HepG2 (cell line): ENCODE data around the gene MCRIP2. TPM values are rescaled to one million over a fixed set of nuclear protein-coding genes. Genes with fewer than 3 reads are reported as not detected.

ENCODE experiments used
- ASH2L ChIP-seq: fragments of 300-600, 200-600 bp; sonication (generic); IDR thresholded peaks from 2 replicates; pipeline ENCODE4 v1.7.0; 2017; ENCODE audit warnings: low read depth, mild to moderate bottlenecking, moderate library complexity, mixed read lengths, low read length; ENCODE audit not compliant: insufficient read length
- CEBPB ChIP-seq: IDR thresholded peaks from 2 replicates; pipeline ENCODE4 v1.6.1; 2011; ENCODE audit warnings: low read depth, low read length, improper control_type of control experiment, borderline replicate concordance
- FOSL2 ChIP-seq: sonication (generic); formaldehyde crosslinking; IDR thresholded peaks from 2 replicates; pipeline ENCODE4 v1.4.0; 2020; ENCODE audit warnings: missing genetic modification reagents
- LCORL ChIP-seq, 2 experiments: fragments of 450-650 bp in 1 of 2; sonication (generic) in 1 of 2; formaldehyde crosslinking in 1 of 2; IDR thresholded peaks; 2 replicates each; pipeline versions ENCODE4 v1.5.0 to v1.6.1; 2017 to 2020; ENCODE audit warnings: antibody characterized with exemption in 1 of 2, missing genetic modification reagents in 1 of 2
- NR2C2 ChIP-seq: sonication (generic); formaldehyde crosslinking; IDR thresholded peaks from 2 replicates; pipeline ENCODE4 v1.4.0; 2020; ENCODE audit warnings: missing genetic modification reagents, mild to moderate bottlenecking, moderate library complexity, borderline replicate concordance
- SAP130 ChIP-seq: IDR thresholded peaks from 2 replicates; pipeline ENCODE4 v1.6.1; 2016; ENCODE audit warnings: low read depth
- SYNCRIP ChIP-seq: fragments of 200-400 bp; formaldehyde crosslinking; IDR thresholded peaks from 2 replicates; pipeline ENCODE4 v1.6.1; 2018; ENCODE audit warnings: mild to moderate bottlenecking, low read depth, low read length; ENCODE audit not compliant: insufficient read depth
- TRIM22 ChIP-seq: fragments of 450-650 bp; IDR thresholded peaks from 2 replicates; pipeline ENCODE4 v1.6.1; 2017
- ZNF251 ChIP-seq: sonication (generic); formaldehyde crosslinking; IDR thresholded peaks from 2 replicates; pipeline ENCODE4 v1.9.0; 2021; ENCODE audit warnings: mild to moderate bottlenecking, missing genetic modification reagents
- ZNF362 ChIP-seq: sonication (generic); formaldehyde crosslinking; IDR thresholded peaks from 2 replicates; pipeline ENCODE4 v1.4.0; 2020; ENCODE audit warnings: missing genetic modification reagents, mild to moderate bottlenecking, borderline replicate concordance
- ZNF850 ChIP-seq: sonication (generic); formaldehyde crosslinking; conservative IDR thresholded peaks from 2 replicates; pipeline ENCODE4 v1.9.0; 2021; ENCODE audit warnings: mild to moderate bottlenecking, missing genetic modification reagents
- polyA plus RNA-seq, 8 experiments: library from polyadenylated mRNA; depleted of rRNA in 3 of 8; stranded (reverse) in 7 of 8; unstranded in 1 of 8; fragments of >200 nt; fragmentation: Illumina TruSeq in 4 of 8; extraction: Trizol in 4 of 8; gene quantifications; 2 replicates each; pipeline versions ENCODE4 v1.2.1 to v1.2.3, GENCODE V29; 2011 to 2016; ENCODE audit warnings: low read depth in 4 of 8, missing spikeins in 1 of 8, mixed read lengths in 1 of 8; ENCODE audit not compliant: insufficient read depth in 1 of 8
- total RNA-seq, 5 experiments: library from RNA; depleted of rRNA; stranded (reverse); fragments of >200 nt; fragmentation: Illumina TruSeq; extraction: Trizol; gene quantifications; 2 replicates each; pipeline ENCODE4 v1.2.3, GENCODE V29; 2016; ENCODE audit warnings: low read depth in 1 of 5
- TF ChIP-seq, protein P1 (sequence below): sonication (generic); formaldehyde crosslinking; IDR thresholded peaks from 2 replicates; pipeline ENCODE4 v1.9.0; 2022; ENCODE audit warnings: low read depth, missing genetic modification reagents

Gene MCRIP2
- total and polyA plus RNA-seq, 2 of the 13 experiments (the other 11 are each of a cell fraction or from before 2014, with no cell fraction given) = 39.6 to 76.7 TPM

DNA sequence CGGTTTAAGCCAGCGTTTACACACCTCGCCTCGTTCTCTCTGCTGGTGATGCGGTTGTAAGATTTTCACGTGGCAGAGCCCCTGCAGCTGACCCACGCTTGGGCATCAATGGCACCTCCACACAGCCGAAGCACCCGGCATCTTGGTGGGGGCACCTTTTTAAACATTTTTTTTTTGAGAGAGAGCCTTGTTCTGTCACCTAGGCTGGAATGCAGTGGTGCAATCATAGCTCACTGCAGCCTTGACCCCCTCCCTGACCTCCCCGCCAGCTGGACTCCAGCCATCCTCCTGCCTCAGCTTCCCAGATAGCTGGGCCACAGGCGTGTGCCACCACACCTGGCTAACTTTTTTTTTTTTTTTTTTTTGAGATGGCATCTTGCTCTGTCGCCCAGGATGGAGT lies 12.4 kb downstream of the MCRIP2 start (continued):
- TF ChIP-seq FOSL2 = peak; percentile 9; the same call in 1 of the 2 replicates
- TF ChIP-seq, protein P1, sequence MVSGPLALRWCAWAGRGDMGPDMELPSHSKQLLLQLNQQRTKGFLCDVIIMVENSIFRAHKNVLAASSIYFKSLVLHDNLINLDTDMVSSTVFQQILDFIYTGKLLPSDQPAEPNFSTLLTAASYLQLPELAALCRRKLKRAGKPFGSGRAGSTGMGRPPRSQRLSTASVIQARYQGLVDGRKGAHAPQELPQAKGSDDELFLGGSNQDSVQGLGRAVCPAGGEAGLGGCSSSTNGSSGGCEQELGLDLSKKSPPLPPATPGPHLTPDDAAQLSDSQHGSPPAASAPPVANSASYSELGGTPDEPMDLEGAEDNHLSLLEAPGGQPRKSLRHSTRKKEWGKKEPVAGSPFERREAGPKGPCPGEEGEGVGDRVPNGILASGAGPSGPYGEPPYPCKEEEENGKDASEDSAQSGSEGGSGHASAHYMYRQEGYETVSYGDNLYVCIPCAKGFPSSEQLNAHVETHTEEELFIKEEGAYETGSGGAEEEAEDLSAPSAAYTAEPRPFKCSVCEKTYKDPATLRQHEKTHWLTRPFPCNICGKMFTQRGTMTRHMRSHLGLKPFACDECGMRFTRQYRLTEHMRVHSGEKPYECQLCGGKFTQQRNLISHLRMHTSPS = peak; percentile 32; the same call in 1 of the 2 replicates
- TF ChIP-seq SAP130 (CRISPR knock-in tag) = peak; percentile 66
- TF ChIP-seq ZNF850 (CRISPR knock-in tag) = no peak
- TF ChIP-seq SYNCRIP = no peak
- TF ChIP-seq LCORL (IDR thresholded peaks at IDR 0.05) = no peak
- TF ChIP-seq LCORL (CRISPR knock-in tag; IDR thresholded peaks at IDR 0.05) = 0 out of 2 replicates have a peak, but pooled peaks have one; percentile 44
- TF ChIP-seq TRIM22 = no peak
- peak; percentile 84 for TF ChIP-seq ZNF362 (CRISPR knock-in tag)
- peak; percentile 81 for TF ChIP-seq CEBPB
- TF ChIP-seq ASH2L = peak; percentile 25
- peak; percentile 81 for TF ChIP-seq NR2C2 (CRISPR knock-in tag)
- TF ChIP-seq ZNF251 (CRISPR knock-in tag) = no peak
